GM12891 (cell line): Measurements from ENCODE around the gene KIAA0825.

Experiments
- POLR2A ChIP-seq: IDR thresholded peaks from 2 replicates; pipeline ENCODE4 v1.6.1; 2011; ENCODE audit warnings: low read depth, low read length, control low read depth
- POLR2AphosphoS5 ChIP-seq: IDR thresholded peaks from 2 replicates; pipeline ENCODE4 v1.6.1; 2011; ENCODE audit warnings: low read depth, low read length, control low read depth

- TF ChIP-seq POLR2A (no peak), POLR2AphosphoS5 (no peak)
Observed at GRCh38 chr5:94125107-94125506, 493.3 kb downstream of the KIAA0825 start.
